Right lobe of liver (tissue), 4 donors: Measurements from ENCODE around the gene DTD2.

ENCODE experiments used
- CTCF ChIP-seq, 4 donors: fragments of 200-600 bp in 3 of 4; fragments of 450-650 bp in 1 of 4; IDR thresholded peaks; one replicate each; pipeline versions ENCODE4 v1.5.1 to v1.8.0; 2016 to 2022; ENCODE audit warnings: antibody characterized with exemption in 4 of 4, mild to moderate bottlenecking in 2 of 4
- POLR2A ChIP-seq: fragments of 450-650 bp; IDR thresholded peaks from one replicate; pipeline ENCODE4 v1.6.1; 2017; ENCODE audit warnings: antibody characterized with exemption, mild to moderate bottlenecking
- donor health status: DM: no; HTN: no; CAD: no.
- donor health status: DM: no; HTN: no; CAD: no.
- donor health status: DM: no; HTN: yes; CAD: no.

- no peak for TF ChIP-seq POLR2A
- TF ChIP-seq CTCF (IDR thresholded peaks at IDR 0.05) = no peak
These were observed 15.0 kb downstream of the DTD2 start for GRCh38 chr14:31442284-31442683.
